HG03139 (cell line): ENCODE results near the gene RCN2.
"Not testable (repeated sequence)": the region's sequence is repeated elsewhere in the genome, so short reads cannot be mapped to it uniquely, and the experiment has no call there.

Source experiments
- ATAC-seq: cut with Tn5 transposase; IDR thresholded peaks from one replicate; pipeline ENCODE4 v1.9.1; 2021; ENCODE audit not compliant: unreplicated experiment

The RCN2 gene

DNA sequence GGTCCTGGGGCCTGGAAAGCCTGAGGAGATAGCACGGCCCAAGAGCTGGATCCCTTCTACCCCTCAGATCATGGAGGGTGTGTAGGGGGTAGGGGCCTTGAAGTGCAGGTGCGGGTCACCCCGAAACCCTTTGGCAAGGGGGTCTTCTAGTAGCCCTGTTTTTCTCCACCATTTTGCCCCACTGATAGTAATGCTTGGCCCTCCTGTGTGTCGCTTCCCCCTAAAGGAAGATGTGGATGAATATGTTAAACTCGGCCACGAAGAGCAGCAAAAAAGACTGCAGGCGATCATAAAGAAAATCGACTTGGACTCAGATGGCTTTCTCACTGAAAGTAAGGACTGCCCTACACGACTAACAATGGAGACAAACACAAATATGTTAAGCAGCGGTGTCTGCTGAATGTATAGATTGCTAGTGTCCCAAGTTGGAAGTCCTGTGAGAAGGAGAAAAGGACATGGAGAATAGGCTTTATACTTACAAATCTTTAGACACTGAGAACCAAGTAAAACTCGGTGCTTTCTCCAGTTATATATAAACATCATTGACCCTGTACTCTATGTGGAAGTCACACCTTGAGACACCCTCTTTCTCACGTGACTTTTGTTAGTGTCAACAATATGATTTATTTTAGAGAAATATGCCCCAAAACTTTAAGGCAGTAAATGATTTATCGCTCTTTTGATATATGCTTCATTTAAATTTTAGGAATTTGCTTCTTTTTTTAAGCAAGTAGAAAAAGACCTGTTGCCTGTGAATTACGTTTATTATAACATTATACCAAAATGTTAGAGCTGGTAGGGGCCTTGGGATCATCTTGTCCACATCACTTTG, 802 bp downstream of the RCN2 start:
- ATAC-seq, result no peak

DNA sequence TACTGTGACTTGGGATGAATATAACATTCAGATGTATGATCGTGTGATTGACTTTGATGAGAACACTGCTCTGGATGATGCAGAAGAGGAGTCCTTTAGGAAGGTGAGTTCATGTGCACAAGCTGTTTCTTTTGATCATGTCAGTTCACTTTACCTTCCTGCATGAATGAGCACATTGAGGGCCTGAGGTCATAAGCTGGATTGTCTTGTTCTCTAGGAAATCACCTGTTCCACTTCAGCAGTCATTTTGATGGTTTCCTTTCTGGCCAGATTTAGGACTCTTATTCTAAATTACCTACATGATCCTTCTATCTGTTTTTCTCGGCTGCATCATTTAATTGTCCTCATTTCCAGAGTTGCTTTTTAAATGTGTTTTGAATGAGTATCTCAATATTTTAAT, 4.1 kb downstream of the RCN2 start:
- no peak for ATAC-seq

DNA sequence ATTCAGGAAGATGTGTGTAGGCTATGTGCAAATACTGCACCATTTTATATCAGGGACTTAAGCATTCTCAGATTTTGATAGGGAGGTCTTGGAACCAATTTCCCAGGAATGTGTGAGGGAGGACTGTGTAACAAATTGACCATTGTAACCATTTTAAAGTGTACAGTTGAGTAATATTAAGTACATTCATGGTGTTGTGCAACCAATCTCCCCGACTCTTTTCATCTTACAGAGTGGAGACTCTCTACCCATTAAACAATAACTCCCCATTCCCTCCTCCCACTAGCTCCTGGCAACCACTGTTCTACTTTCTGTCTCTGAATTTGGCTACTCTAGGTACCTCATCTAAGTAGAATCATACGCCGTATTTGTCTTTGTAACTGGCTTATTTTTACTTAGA, 5.1 kb downstream of the RCN2 start:
- no peak for ATAC-seq

DNA sequence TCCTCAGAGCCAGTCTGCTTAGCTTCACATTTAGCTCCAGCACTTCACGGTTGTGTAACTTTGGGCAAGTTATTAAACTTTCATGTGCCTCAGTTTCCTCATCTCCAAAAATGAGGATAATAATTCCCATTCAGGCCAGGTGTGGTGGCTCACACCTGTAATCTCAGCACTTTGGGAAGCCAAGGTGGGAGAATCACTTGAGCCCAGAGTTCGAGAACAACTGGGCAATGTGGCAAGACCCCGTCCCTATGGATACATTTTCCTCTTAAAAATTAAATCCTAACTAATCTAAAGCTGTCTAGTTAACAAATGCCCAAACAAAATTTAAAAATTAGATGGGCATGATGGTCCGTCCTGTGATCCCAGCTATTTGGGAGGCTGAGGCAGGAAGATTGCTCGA, 7.2 kb downstream of the RCN2 start:
- ATAC-seq, result no peak

DNA sequence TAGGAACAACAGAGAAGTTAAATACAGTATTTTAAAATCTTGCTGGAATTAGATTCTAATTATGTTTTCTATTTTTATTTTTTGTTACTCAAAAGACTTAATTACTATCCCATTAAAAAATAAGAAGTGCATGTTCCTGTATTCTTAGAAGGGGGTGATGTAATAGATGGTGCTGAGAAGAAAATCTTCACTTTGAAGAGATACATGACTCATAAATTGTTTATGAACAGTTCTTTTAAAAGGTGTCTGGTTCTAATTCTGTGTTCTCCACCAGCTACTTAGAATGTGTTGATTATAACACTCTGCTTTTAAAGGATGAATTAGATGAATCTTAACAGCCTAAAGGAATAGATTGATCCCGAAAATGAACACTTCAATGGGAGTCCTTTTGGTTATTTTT, 8.2 kb downstream of the RCN2 start:
- ATAC-seq, result no peak

DNA sequence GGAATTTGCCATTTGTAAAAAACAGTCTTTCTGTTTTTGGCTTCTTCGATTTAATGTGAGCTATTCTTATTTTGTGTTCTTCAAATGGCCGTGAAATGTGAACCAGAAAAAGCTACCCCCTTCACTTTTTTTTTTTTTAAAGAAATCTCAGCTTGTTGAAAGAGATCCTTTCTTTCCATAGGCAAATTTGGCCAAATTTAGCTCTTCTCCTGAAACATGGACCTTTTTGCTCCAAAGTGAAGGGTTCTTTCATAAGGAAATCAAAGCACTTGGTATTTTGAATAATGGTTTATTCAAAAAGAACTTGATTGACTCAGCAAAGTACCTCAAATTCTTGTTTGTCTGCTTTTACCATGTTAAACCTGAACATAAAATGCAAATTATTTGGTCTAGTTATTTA, 10.1 kb downstream of the RCN2 start:
- no peak for ATAC-seq

DNA sequence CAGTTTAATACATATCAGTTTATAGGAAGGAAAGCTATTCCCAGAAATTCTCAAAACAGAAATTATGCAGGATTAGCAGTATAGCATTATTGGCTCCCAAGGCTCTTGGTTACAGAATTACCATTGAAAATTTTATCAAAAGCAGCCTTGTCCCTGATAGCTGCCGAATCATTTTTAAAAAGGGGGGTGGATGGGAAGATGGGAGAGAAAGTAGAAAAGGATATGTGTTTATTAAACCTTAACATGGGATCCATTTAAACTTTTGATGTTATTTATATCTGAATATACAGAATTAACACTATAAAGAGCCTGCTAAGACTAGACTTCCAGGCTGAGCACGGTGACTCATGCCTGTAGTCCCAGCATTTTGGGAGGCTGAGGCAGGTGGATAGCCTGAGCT, 10.8 kb downstream of the RCN2 start:
- ATAC-seq, result no peak

DNA sequence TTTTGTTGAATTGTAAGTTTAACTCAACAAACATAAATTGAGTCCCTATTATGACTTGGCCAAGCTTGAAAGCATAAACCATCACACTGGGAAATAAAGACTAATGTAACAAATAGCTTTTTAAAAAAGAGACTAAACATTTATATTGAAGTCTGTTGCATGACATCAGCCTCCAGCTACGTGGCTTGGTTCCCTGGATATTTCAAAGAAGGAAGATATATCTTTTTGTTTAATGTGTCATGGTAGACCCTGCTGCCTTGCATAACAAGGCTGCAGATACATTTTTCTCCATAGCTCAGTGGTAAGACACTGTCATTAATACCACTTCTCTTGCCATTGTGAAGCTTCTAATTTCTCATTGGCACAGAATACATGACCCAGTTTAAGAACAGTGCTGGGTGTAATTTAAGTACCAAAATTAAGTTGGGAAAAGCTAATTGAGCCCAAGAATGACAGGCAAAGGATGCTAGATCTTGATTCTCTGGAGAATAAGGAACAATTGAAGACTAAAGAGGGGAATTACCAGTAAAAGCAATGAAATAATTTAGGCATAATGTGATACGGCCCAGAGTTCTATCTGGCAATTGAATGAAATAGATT, 14.0 kb downstream of the RCN2 start:
- no peak for ATAC-seq

DNA sequence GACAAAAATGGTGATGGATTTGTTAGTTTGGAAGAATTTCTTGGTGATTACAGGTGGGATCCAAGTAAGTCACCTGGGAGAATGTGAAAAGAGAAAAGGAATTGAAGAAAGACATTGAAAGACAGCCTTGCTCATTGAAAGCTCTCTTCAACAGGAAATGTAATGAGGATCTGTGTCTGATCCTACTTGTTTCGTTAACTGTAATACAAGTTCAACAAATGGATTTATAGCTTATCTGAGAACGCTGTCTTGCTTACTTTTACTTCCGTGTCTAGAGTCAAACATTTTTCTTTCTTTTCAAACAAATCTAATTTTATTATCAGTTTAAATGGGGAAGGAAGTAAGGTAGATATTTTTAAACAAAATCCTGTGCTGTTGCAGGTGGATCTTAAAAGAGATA, 15.9 kb downstream of the RCN2 start:
- ATAC-seq, result no peak

DNA sequence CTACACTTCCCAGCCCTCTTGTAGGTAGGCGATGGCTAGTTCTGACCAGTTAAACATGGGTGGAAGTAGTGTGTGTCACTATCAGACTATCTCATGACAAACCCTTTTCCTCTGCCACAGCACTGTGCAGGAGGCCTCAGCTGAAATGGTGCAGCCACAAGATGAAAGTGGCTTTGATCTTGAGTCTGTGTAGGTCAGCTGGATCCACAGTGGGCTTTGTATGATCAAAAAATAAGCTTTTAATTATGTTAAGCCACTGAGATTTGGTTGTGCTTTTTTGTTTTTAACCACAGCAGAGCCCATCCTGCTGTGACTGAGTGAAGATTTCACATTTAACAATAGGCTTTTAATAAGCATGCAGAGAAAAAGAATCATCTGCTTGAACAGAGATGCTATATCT, 19.7 kb downstream of the RCN2 start:
- ATAC-seq, result no peak

DNA sequence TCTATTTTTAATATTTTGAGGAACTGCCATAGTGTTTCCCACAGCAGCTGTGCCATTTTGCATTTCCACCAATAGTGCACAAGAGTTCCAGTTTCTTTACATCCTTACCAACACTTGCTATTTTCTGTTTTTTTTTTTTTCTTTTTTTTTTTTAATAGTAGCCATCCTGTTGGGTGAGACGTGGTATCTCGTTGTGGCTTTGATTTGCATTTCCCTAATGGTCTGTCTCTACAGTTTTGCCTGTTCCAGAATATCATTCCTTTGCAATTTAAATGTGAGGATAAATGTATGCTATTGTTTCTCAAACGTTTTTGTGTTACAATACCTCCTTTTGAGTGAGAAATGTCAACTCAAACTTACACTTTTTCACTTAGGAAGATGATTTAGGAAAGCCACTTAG, 22.4 kb downstream of the RCN2 start:
- ATAC-seq, result no peak

DNA sequence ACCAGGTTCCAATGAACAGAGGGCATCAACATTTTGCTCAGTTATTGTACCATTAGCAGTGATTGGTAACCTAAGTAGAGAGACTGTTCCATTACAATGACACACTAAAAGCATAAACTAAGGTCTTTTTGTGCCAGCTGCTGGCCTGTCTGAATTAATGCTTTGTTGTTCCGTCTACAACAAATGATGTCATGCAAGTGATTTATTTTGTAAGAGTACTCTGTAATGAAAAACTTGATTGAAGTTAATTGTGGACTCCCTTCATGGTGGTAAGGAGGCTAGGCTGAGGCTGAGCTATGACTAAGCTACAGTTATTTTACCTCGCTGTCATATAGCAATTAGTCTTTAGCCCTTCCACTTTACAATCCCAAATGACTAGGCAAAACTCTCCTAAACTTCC, 23.2 kb downstream of the RCN2 start:
- no peak for ATAC-seq

DNA sequence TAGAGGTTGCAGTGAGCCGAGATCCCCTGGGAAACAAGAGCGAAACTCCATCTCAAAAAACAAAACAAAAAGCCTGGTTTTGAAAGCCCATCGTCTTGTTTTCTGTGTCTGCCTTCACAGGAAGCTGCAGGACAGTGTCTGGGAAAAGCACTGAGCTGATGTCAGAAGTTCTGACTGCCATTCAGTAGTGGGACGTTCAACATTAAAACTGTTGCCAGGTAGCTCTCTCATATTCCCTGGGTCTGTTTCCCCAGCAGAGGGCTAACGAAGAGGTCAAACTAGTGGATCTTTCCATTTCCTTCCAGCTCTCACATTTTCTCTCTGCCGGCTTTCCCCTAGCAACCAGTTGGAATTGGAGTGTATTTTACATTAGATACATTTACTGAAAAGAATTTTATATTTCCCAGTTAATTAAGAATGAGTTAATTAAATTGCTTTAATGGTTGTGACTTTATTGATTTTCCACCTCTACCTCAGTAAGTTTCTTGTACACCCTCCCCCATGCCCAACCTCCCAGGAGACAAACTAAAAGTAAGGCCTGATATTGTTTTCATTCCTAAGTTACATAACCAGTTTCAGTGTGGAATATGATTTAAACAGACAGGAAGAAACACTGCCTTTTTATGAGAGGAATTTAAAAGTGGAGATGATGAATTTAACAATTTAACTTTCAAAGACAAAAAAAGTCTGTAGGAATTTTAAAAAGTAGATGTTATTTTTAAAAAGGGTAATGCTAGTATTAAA, 29.9 kb downstream of the RCN2 start:
- no peak for ATAC-seq

DNA sequence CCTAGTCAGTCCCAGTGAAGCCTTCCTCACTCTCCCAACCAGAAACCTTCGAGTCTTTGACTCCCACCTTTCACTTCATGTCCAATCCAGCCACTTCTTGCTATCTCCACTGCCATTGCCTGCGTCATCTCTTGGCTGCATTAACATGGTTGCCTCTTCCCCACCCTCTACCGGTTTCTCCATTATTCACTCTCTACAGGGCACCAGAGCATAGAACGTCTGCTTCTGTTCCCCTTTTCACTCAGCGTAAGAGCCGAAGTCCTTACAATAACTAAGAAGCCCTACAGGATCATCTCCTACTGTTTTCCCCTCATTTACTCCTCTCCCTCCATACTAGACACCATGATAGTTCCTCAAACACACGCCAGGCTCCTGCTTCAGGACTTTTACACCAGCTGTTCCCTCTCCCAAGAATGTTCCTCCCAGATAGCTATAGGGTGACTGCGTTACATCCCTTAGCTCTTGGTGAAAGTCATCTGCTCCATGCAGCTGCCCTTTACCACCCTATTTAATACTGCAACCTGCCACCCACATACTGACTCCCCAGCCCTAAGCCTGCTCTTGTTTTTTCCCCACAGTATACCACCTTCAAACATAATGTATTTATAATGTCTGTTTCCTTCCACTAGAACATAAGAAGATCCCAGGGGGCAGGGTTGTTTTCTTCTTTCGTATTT, 30.9 kb downstream of the RCN2 start:
- no peak for ATAC-seq

DNA sequence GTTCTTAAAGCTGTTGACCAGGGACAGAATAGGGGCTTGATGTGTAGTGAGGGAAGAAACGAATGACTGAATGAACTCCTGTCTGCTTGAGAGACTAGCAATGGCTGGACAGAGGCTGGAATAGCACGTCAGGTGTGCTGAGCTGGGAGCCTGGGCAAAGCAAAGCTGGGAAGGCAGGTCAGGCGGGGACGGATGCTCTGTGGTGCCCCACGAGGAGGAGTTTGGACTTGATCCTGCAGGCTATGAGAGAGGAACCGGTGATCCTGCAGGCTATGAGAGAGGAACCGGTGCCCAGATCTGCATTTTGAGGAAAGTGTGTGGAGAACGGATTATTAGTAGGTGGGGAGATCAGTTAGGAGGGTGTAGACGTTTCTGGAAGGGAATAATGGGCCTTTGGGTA, 32.0 kb downstream of the RCN2 start:
- no peak for ATAC-seq

DNA sequence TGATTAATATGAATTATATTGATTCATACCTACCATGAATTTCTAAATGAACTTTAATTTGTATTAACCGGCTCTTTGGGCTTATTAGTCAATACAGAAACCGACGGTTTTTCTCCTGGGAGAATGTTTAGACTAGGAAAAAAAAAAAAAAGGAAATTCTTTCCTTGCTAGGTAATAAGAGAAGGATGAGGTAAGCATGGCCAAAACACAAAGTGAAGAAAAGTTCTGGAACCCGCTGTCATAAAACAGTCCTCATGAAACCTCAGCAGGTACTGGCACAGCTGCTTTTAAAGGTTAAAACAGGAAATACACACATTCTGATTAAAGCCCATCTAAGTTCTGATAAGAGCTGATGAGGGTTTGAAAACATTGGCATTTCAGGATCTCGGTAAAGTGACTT, 32.6 kb downstream of the RCN2 start:
- ATAC-seq, result no peak

DNA sequence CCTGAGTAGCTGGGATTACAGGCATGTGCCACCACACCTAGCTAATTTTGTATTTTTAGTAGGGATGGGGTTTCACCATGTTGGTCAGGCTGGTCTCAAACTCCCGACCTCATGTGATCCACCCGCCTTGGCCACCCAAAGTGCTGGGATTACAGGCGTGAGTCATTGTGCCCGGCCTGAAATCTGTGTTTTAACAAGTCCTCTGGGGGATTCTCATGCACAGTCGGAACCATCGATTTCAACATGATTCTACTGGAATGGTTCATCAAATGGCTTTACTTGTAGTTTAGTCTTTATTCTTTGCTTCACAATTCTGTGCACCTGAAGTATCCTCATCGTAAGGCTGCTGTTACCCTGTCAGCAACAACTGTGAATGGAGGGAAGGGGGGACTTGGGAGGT, 34.5 kb downstream of the RCN2 start:
- not testable (repeated sequence) for ATAC-seq

DNA sequence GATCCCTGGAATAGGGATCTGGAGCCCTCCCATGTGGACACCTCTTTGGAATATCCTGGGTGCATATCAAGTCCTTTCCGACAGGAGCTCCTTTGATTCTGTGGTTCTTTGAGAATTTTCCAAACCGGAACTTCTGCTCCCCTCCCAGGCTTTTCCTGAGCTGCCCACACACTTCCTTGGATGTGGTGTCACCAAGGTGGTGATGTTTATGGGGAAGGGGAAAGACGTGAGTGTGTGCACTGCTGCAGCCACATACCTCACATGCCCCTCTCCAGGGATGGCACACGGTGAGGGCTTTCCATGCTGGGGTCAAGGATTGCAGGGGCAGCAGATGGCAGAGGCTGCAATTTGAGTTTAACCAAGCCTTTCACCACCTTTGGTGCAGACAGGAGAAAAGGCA, 35.5 kb downstream of the RCN2 start:
- ATAC-seq, result no peak

DNA sequence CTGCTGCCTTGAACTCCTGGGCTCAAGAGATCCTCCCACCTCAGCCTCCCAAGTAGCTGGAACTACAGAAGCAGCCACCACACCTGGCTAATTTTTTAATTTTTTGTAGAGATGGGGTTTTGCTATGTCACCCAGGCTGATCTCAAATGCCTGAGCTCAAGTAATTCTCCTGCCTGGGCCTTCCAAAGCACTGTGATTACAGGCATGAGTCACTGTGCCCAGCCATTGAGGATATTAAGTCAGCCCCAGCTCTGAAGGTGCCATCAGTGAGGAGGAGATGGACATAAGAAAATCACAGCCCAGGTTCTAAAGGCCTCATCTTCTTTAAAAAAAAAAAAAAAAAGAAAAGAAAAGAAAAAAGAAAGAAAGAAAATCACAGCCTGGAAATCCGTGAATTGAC, 36.8 kb downstream of the RCN2 start:
- ATAC-seq, result no peak

DNA sequence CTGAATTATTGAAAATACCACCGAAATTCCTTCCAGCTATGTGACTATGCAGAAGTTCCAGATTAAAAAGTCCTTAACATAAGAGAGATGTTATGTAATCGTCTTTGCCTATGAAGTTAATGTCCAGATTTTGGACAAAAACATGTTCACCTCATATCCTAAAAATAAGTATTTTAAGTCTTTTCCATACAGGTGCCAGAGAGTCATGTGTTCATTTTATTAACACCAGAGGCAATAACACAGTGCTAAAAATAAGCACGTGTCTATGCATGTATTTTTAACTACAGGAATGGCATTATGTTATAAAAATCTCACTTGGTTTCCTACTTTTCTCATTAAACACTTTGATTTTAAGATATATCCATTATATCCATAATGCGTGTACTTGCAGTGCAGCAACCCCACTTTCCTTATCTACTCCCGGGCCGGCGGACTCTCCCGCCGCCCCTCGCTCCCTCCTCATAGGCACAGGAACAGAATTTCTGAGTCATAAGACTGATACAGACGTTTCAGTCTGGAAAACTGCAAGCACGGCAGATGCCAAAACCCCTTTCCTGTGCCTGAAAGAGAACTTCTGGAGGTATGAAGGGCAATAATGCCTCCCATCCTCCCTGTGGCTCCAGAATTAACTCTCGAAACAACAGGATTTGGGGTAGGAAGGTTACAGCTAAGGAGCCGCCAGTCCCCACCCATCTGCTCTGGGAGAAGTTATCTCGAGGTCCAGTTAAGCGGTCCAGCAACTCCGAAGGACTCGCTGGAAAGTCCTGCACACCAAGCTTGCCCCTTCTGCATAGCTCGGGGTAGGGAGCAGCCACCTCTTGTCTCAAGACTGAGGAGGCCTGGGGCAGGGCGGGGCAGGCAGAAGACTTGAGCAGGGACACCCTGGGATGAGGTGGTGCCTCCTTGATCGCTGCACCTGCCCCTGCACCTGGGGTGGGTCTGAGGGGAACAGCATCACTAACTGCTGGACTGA, 41.1 kb downstream of the RCN2 start:
- ATAC-seq, result no peak

DNA sequence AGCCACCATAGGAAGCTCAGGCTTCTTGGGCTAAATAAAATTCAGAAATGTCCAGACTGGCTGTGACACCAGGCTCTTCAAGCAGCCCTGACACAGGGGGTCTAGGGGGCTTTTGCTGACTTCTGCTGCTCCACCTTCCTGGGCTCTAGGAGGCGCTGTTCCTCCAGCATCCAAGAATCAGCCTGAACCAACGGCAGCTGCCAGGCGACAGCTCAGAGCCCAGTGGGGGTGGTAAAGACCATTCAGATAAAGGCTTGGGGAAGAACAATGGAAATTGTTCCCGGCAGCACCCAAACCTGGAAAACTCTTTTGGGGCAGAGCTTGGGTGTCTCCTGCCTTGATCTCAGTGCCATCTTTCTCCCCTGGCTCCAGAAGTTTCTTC, 41.8 kb downstream of the RCN2 start:
- ATAC-seq, result no peak
